GF-D8 (cell line): ENCODE measurements around the gene TTC7B.

ENCODE experiments used
- DNase-seq: peaks from one replicate; lab custom pipeline; 2025; lab: John Stamatoyannopoulos, UW

The TTC7B gene

DNA sequence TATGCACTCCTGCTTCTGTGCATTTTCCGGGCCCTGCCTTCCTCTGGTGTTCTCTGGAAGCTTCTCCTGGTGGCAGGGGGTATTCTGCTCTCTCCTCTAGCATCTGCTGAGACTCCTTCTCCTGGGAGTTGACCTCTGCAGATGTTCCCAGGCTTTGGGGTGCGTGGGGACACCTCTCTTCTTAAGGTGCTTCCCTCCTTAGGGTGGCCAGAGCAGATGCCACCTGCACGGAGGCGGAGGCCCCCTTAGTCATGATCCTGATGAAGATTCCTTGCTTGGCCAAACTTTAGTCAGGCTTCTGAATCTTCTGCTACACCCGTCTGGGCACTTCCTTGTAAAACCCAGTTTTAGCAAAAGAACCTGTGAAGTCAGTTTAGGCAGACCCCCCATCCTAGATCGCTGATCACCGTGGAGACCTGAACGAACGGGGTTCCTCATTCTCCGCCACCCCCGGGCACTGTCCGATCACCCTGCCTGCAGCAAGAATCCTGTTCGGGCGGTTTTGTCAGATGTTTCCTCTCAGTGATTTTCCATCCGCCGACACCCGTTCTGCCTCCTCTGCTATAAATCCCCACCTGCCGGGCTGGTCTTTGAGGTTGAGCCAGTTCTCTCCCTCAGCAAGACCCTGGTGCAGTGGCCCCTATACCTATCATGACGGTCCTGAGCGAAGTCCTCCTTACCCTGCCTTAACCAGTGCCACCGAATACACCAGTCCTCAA lies 307.5 kb downstream of the TTC7B start:
- no peak for DNase-seq

DNA sequence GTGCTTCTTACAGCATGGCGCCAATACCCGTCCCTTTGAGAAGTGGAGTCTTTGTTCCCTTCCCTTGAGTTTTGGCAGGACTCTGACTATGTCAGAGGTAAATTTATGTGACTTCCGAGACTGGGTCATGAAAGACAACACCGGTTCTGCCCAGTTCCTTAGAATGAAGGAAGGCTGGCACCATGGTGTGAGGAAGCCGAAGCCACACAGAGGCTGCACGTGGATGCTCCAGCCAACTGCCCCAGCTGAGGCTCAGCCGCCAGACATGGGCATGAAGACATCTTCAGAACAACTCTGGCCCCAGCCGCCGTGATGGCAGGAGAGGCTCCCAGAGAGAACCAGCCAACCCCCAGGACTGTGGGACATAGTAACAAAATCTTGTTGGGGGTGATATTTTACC lies 308.2 kb downstream of the TTC7B start:
- DNase-seq: no peak

DNA sequence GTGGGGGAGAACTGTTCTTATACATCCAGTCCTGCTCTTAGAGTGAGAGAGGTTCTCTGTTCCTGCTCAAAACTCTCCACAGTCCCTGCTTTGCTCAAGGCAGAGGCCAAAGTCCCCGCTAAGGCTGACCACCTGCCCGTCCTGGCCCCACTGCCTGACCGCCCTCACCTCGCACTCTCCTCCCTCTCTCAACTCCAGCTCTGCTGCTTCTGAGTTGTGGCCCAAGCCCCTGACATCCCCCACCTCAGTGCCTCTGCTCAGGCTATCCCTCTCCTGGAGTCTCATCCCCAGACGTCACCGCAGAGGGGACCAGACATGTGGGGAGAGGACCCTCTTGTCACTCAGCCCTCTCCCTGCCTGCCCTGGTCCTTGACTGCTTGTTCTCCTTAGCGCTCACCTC lies 308.8 kb downstream of the TTC7B start:
- no peak for DNase-seq

DNA sequence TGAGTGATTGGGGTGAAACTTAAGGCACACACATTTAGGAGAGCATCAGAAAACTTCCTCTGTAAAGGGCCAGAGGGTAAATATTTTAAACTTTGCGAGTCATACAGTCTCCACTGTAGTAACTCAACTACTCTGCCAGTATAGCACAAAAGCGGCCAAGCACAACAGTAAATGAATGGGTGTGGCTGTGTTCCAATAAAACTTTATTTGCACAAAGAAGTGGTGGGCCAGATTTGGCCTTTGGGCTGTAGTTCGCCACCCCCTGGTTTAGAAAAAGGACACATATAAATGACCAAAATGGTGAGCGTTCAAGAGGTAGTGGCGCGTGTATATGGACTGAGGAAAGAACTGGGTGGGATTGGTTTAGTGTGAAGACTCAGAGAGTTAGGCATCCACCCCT lies 309.5 kb downstream of the TTC7B start:
- DNase-seq: no peak

DNA sequence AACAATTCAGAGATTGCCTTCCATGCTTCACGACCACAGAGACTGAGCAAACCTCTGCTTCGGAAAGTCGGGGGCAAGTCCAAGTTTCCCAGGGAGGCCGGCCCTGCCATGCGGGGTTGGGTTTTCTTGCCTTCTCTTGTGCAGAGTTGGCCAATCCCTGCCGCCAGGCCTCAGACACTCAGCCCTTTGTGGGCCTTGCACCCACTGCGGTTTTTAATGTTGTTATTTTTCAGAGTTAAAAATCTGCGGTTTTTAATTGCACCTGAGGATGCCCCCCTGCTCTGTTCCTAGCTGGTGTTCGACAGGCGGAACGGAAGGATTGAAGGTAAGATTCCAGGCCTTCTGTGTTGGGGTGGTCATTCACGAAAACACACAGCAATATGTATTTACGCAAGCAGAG lies 310.7 kb downstream of the TTC7B start:
- DNase-seq: no peak

DNA sequence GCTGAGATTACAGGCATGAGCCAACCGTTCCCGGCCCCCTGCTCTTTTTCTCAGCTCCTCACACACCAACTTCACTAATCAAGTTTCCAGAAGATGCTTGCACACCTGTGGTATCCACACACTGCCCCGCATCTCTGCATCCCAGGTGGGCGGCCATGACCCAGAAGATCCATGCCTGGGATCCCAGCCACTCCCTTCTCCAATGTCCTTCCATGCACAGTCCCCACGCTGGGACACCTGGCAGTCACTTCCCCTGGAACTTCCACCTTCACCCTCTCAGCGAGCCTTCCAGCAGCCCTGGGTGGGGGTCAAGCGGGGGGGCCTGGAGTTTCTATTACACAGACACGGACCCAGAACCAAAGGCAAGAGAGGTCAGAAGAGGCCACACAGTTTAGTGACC lies 311.6 kb downstream of the TTC7B start:
- DNase-seq: no peak

DNA sequence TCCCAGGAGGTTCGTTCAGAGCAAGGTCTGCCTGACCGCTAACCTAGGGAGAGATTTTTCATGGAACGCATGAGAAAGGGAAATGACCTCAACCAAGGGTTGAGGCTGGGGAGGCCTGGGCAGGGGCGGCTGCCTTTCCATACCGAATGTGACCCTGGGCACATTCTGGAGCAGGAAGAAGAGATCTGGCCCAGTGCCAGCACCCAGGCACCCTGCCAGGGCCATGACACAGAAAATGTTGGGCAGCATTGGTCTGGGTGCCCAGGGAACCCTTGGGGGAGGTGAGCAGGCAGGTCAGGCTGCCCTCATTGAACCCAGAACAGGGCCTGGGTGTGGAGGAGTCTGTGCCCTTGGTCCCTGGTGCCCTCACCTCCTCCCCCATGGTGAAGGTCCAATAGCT lies 312.6 kb downstream of the TTC7B start:
- DNase-seq: no peak

DNA sequence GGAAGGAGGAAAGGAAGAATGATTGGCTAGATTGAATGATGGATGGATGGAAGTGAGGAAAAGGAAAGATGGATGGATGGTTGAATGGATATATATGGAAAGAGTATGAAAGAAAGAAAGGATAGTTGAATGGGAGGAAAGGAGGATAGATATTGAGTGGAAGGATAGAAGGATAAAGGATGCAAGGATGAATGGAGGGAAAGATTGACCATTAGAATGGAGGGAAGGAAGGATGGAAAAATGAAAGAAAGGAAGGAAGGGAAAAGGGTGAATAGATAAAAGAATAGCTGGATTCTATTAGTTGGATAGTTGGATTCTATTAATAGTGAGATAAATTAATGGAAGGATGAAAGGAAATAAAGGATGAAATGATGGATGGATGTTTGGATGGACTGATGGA lies 313.5 kb downstream of the TTC7B start:
- no peak for DNase-seq

DNA sequence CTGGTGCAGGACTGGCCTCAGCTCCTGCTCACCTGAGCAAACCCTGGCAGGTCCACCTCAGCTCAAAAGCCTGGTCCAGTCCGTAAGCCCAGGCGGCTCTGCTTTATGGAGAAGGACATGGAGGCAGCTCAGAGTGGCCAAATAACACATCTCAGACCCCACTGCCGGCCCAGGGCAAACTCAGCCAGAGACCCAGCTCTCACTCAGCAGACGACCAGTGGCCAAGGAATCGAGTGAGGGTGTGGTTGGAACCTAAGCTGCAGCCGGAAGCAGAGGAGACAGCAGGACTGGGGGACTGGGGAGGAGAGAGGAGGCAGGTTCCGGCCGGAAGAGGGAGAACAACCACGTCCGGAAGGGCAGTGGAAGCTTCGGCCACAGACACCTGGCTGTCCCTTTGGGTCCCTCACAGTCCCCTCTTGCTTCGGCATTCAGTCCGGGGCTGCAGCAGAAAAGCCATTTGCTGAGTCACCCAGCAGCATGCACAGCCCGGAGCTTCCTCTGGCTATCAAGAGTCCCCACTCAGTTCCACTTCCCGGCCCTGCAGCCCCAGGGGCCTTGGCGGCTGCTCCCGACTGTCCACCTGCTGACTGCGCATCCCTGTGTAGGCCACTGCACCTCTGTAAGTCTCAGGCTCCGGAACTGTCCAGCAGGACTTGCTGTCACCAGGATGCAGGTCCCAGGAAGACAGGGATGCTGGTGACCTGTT lies 315.4 kb downstream of the TTC7B start:
- peak; percentile 6 for DNase-seq

DNA sequence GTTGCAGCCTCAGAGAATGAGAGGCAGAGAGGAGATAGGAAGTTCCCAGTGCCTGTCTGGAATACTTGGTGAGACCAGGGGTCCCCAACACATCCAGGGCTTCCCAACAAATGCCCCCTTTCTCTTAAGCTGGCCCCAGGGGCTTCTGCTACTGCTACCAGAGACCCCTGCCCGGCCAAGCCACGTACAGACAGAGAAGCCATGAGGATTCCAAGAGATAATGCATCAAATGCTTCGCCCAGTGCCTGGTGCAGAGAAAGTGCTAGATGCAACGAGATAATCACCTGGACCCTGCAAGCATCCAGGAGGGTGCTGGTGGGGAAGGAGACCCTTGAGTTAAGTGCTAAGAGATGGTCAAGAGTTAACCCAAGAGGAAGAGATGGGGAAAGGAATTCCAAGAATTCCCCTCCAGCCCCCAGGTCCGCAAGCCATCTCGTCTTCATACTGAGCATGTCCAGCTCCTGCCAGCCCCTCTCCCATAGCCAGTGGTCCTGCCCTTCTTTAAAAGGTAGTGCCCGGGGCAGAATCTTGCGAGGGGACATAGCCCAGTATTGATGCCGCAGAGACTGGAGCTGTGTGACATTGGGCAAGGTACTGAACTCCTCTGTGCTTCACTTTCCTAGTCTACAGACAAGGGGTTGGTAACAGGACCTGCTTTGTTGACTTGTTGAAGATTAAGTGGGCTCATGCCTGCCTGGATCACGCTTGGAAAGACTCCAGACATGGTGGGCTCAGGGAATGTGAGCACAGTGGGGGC lies 316.1 kb downstream of the TTC7B start:
- DNase-seq: no peak

DNA sequence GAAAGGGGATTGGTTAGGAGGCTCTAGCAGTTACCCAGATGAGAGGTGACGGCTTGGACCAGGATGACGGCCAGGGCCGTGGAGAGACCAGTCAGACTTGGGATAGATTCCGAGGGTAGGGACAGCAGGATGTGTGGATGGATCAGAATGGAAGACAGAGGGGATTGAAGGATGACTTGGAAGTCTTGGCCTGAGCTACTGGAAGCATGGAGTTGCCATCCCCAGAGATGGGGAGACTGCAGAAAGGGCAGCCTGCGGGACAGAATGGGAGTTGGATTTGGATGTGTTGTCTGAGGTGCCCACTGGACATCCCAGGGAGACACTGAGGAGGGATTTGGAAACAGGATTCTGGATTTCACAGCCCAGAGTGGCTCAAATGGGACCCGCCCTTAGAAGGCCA lies 317.1 kb downstream of the TTC7B start:
- DNase-seq: no peak

DNA sequence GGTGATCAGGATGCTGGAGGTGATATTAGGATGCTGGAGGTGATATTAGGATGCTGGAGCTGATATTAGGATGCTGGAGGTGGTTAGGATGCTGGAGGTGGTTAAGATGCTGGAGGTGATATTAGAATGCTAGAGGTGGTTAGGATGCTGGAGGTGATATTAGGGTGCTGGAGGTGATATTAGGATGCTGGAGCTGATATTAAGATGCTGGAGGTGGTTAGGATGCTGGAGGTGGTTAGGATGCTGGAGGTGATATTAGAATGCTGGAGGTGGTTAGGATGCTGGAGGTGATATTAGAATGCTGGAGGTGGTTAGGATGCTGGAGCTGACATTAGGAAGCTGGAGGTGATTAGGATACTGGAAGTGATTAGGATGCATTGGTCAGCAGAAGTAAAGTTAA lies 318.0 kb downstream of the TTC7B start:
- DNase-seq: no peak

DNA sequence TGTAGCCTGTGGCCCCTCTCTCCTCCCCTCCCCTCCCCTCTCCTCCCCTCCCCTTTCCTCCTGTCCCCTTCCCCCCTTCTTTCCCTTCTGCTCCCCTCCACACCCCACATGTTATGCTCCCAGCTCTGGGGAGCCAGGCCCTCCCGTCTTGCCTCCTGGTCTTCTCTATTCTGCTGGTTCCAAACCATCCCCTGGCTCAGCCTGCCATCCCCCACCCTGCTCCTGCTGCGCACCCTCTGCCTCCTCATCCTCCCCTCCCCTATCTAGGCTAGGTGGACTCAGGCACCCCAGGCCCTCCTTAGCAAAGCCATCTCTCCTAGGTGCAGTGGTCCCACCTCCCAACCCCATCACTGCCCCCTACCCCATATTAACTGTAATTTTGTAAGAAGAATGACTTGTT lies 319.9 kb downstream of the TTC7B start:
- DNase-seq: no peak

DNA sequence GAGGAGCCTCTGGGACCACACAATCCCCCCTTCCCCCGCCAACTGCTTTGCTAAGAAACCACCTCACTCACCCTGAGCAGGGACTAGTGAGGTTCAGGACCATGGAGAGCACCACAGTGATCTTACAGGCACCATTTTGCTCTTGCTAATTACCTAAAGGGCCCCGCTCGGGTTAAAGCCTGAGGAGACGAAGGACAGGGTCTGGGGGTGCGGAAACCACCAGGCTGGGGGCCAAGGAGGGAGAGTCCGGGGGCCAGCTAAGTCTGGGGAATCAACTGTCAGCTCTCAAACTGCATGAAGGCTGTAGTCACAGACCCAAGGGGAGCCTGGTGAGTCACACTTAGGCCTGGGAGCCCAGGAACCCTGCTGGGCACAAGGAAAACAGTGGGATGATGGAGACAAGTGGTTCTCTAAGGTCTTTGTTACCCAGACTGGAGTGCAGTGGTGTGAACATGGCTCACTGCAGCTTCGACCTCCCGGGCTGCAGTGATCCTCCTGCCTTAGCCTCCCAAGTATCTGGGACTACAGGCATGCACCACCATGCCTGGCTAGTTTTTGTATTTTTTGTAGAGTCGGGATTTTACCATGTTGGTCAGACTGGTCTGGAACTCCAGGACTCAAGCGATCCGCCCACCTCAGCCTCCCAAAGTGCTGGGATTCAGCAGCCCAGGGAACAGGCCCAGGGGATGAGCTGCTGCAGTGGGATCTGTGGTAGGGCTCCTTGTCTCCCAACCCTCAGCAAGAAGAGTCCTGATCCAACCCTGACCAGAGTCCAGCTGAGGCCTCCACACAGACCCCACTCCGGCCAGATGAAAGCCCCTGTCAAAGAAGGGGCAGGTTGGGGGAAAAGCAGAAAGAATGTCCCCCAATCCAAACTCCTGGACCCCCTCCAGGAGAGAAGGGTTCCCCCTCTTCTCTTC lies 320.6 kb downstream of the TTC7B start:
- DNase-seq: no peak

DNA sequence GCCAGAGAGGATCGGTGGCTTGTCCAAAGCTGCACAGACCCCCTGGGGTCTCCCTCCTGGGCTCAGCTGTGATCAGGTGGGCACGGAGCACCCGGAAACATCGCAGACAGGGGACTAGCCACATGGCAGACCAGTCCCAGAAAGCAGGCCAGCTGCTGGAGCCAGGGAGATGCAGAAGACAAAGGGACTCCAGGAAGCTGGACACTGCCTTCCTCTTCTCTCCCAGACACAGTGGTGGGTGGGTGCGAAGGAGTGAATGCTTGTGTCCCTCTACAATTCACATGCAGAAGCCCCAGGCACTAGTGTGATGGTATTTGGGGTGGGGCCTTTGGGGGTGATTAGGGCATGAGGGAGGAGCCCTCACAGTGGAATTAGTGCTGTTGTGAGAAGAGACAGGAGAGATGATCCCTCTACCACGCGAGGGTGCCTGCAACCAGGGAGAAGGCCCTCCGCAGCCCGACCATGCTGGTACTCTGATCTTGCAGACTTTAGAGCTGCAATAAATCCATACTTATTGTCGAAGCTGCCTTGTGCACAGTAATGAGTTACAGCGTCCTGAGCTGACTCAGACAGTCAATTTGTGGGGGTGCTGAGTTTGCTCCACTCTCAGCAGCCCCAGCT lies 324.2 kb downstream of the TTC7B start:
- no peak for DNase-seq

DNA sequence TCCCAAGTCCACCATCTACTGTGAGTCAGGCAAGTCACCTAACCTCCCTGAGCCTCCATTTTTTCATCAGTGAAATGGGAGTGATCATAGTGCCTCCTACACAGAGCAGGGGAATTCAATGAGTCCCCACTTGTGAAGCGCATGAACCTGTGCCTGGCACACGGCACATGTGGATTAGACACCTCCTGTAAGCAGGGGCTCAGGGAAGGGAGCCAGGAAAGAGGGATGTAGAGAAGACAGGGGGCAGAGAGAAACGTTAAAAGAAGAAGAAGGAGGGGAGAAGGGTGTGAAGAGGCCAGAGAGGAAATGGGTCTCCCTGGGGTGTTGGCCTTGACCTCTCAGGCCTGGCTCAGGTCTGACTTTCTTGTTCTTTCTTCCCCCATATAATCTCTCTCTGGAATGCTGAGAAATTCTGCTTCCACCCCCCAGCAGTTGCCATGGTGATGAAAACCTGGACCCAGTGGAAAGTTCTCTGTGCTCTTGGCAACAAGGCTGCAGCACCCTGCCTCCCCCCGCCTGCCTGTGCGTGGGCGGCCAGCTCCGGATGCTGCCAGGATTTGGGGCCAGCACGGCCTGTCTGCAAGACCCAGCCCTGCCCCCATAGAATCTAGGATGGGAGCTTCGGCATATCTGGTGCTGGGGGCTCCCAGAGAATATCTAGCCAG lies 324.9 kb downstream of the TTC7B start:
- DNase-seq: no peak

DNA sequence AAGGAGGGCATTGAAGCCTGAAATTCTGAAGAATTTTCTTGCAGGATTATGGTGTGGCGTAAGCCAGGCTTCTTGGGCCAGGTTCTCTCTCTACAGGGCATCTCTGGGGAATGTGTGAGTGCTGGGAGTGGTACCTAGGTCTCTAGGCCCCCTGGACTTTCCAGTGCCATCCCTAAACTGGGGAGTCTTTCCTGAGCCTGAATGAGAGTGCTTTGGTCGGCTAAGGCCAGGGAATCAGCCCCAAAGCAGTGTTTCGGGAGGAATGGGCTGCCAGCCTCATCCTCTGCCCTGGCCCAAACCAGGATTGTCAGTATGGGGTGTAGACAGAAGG lies 325.5 kb downstream of the TTC7B start:
- no peak for DNase-seq

DNA sequence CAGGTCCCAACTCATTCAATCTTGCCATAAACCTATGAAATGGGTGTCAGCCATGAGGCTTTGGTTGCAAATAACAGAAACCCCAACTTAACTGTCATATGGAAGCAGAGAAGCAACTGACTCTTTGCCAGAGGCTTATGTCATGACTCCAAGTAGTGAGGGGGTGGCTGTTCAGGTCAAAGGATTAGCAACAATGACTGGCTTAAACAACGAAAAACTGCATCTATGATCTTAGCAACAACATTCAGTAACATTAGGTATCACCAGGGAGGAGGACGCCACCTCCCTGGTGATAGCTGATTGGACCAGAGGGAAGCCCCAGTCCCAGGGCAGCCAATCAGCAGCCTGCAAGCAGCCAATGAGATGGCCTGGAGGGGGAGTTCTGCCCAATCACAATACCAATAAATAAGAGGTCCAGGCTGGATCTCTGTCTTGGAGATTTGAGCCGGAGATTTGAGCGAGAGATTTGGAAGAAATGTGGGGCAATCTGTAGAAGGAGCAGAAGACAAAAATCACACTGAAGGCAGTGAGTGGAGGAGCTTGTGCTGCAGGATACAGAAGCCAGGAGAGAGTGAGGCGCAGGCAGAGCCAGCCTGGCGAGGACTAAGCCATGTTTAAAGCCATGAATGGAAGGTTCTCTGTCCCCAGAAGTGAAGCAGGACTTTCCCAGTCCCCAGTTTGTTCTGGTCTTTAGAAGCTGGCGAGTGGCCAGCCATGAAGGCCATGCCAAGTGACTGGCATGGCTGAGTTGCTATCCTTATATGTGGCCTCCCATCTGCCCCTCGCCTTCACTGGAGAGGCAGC lies 326.1 kb downstream of the TTC7B start:
- no peak for DNase-seq

DNA sequence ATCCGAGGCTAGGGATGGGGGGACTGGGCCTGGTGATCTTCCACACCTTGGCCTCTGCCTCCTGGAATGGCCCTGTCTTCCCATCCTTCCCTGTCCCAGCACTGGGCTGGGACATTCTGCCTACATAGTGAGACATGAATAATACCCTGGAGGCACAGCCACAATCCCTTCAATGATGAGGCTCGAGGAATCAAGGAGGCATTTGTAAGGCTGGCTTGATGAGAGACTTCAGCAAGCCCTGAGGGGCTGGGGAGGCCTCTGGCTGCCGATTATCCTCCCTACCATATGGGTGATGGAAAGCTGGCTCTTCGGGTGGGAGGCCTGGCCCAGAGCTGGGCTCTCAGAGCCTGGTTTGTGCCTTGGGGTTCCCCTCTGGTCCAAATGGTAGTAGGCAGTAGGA lies 326.9 kb downstream of the TTC7B start:
- no peak for DNase-seq

DNA sequence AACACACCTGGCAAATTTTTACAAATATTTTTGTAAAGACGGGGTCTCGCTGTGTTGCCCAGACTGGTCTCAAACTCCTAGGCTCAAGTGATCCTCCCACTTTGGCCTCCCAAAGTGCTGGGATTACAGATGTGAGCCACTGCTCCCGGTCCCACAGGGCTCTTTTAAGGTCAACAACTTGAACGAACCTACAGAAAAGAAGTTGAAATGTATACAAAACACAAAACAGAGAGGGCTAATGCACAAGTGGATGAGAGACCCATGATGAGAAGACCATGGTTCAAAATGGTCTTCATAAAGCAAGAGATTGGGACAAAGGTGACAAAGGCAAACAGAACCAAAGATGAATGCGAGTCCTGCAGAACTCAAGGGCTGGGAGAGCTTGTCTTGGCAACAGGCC lies 328.0 kb downstream of the TTC7B start:
- DNase-seq: no peak
